GM21381 (cell line): ENCODE measurements around the gene NEK1.
A peak's percentile ranks its signal among the peaks of the same experiment; 100 is the strongest.

Experiments used
- ATAC-seq: cut with Tn5 transposase; IDR thresholded peaks from one replicate; pipeline ENCODE4 v1.9.1; 2021; ENCODE audit warnings: mild to moderate bottlenecking, moderate library complexity; ENCODE audit not compliant: unreplicated experiment

Gene NEK1

DNA sequence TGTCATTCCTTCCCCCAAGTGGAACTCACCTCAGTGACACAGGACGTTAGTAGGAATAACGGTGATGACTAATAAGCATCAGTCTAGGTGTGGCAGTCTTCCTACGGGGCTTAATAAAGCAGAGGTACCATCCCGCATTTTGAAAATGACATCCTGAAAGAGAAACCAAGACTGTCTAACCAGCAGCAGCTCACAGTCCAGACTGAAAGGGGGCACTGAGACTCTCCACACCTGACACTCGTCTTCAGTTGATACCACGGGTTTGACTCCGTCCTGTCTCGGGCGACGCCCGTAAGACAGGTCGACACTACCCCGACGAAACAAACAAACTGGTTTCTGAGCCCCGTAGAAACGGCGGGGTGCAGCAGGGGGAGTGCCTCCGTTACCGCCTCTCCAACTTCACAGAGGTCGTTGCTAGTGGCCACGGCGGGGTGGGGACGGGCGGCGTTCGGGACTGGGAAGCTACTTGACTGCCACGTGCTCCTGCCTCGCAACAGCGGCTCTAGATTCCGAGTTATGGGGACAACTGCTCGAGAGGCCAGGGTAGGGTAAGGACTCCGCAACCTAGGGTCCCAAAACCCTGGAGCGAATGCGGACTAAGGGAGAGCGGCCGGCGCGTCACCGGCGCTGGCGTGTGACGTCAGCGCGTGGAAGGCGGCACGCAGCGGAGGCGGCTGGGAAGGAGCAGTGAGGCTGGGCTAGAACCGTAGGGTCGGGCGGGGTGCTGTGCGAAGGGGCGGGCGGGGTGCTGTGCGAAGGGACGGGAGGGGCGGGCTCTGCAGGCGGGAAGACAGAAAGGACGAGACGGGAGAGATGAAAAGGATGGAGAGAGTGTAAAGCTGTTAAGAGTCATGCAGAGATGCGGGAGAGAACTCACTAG is at the start of gene NEK1:
Gene NEK1 (minus strand): TSS at position 593 of the 880 bp plus-strand sequence. CDS start 9,953 bp downstream, outside the sequence.
- ATAC-seq = peak; percentile 93

DNA sequence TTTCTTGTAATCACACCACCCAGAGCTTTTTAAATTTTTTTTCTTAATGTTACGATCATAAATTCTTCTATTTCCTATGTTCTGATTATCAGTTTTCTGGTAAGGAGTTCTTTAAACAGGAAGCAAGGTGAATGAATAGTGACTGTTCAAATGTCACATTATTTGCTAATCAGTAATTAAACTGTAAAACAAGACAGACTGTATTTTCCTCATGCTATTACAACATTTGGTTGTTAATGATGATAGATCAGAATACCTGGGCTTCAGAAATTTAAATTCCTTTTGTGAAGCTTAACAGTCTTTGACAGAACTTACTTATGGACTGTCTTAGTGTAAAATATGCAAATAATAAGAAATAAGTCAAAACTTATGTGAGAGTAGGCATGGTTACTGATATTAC is 49.4 kb upstream of the NEK1 start:
- no peak for ATAC-seq

DNA sequence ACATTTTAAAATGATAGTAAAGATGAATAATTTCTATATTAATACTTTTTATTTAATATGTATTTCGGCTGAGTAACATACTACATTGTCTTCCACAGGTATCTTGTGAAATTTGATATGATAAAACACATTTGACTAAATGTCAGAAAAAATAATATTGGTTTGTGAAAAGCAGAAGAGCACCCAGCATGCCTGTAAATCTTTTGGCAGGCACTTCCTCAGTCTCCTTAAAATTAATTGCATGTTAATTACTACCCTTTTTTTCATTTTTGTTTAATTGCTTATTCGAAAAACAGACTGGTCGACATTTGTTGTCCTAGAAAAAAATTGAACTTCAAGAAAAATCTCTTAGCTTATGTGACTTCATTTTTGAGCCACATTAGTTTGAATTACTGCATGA is 48.5 kb upstream of the NEK1 start:
- ATAC-seq = no peak

DNA sequence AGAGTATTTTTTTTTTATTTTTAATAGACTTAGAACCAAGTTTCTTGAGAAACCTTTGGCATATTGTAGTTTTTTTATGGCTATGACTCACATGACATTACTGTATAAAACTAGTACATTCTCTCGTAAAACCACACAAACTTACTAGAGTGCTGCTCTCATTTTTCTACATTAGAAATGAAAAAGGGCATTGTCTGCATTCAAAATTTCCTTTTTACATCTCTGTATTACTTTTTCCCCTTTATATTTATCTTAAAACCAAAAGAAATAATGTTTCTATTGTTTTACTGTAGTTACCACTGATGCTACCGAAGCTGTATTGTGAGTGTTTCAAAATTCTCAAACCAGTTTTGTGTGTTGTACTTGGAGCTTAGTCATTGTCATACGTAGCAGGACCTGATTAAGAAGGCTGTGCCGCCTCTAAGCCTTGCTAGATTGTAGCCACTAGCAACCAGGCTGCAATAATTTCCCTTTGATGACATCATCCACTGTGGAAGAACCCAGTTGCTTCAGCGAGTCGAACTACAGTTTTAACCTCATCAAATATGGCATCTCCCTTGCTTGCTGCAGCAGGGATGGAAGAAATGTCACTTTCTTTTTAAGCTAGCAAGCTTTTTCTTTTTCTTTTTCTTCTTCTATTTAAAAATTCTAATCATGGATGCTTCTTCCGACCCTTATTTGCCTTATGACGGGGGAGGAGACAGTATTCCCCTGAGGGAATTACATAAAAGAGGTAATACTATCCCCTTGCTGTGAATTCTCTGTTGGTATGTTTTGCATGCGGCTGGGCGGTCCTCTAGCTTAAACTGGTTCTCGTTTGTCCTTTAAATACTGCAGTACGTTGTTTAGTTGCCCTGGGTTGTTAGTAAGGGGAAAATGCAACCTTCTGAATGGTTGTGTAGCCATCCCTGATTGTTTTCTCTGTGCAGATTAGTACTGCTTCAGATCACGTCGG is 47.6 kb upstream of the NEK1 start:
- ATAC-seq = peak; percentile 97

GRCh38 chr4:169658975-169659715 is 46.8 kb upstream of the NEK1 start:
- no peak for ATAC-seq

DNA sequence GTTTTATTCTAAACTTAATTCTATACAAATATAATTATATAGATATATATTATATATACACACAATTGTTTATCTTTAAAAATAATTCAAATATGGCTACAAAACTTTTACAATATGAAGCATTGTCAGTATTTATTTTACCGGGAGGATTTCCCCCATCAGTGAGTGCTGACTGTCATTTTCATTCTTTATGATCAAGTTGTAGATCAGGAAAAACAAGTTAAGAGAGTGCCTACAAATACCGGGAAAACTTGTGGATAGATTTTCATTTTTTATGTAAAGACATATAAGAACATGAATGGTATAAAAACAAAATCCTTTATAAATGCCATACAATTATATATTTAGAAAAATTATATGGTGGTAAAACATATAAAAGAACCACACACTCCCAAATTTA is 45.8 kb upstream of the NEK1 start:
- ATAC-seq = no peak

DNA sequence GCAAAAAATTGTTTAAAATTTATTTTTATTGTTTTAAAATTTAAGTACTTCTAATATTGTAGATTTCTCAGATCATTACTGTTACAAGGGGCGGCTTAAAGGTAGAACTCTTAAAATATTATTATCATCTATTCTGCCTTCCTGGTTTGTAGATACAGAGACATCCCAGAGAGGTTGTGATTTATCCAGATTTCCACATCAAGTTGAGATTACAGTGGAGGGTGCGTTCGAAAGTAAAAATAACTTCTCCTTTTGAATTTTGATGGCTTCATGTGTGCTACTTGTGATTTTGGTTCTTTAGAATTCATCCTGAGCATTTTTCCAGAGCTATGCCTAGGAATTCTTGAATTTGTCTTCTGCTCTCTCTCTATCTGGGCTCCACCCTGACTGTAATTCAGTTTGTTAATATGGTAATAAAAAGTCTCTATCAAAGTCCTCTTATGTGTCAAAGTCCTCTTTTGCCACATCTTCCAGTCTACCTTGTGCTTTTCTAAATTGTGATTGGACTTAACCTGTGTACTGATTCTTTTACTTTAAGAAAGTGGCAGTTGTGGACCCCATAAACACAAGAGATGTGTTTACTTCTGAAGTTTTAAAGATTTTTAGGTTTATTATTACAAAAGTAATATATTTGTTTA is 45.2 kb upstream of the NEK1 start:
- no peak for ATAC-seq

GRCh38 chr4:169655401-169655800 is 43.0 kb upstream of the NEK1 start:
- ATAC-seq = no peak

DNA sequence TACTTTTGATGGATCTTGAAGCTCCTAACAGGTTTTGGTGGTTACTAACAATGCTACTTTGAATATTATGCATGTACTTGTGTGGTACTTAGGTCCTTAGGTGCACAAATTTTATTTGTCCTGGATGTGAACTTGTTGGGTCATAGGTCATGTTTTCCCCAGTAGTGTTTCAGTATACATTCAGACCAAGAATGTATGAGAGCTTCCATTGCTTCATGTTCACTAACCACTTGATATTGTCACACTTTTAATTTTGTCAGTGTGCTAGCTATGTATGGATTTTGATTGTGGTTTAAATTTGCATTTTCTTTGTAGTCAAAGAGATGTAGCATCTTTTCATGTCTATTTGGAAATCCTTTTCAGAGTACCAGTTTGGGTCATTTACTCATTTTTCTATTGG is 40.2 kb upstream of the NEK1 start:
- no peak for ATAC-seq

DNA sequence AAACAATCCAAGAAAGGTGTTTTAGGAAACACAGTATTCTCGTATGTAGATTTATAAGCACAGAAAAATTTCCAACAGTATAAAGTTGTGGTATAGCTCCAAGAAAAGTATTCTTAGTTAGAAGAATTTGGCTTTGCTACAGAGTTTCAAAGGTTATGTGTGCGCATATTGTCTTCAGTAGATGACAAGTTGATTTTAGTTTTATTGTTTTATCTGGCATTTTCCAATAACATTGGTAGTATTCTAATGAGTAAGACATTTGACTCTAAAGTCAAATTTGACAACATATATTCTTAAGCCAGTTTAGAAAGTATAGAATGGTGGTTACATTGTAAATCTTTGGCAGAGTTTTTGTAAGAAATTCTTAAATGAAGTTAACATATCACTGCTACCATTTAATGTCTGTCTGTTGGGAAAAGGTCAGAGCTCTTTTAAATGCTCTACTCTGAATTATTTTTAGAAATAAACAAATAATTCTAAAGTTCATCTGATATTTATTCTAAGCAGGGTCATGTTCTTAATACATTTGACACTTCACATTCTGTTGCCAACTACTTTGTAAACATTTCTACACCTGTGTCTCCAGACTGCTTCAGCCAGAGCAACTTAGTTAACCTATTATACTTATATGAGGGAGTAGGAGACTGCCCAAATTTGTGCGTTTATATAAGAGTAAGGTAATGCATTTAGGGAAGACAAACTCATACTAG is 38.0 kb upstream of the NEK1 start:
- ATAC-seq = no peak

DNA sequence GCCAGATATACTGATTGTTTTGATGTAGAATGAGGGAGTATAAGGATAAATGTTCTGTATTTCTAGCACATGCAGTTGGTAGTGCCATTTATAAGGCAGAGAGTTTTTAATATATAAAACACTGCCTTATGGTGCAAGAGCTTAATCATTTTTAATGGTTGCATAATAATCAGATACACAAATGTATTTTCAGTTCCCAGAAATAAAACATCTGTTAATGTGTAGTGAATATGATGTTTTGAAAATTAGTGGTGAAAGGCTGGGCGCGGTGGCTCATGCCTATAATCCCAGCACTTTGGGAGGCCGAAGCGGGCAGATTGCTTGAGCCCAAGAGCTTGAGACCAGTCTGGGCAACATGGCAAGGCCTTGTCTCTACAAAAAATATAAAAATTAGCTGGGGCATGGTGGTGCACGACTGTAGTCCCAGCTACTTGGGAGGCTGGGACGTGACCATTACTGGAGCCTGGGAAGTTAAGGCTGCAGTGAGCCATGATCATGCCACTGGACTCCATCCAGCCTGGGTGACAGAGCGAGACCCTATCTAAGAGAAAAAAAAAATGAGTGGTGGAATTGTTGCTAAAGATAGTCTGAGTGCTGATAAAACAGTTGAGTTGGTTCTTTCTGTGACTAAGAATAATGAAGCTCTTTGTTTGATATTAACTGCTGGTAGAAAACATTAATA is 37.3 kb upstream of the NEK1 start:
- ATAC-seq = no peak

DNA sequence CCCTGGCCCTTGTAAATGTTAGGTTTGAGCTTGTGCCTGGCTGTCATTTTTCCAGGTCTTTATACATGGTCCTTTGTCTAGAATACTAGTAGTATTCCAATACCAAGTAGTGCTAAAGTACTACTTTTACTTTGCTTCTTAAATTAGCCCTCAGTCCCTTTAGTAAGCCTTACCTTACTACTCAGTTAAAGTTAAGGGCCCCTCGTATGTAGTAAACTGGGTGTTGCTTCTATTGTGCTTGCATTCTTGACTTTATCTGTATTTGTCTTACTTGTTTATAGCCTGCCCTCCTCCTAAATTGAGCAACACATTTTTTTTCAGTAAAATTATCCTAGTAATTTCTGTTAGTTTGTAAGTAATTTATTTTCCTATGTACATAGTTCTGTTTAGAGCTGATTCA is 33.2 kb upstream of the NEK1 start:
- no peak for ATAC-seq

GRCh38 chr4:169644802-169645201 is 32.4 kb upstream of the NEK1 start:
- no peak for ATAC-seq

GRCh38 chr4:169640261-169640870 is 28.0 kb upstream of the NEK1 start:
- ATAC-seq = no peak

DNA sequence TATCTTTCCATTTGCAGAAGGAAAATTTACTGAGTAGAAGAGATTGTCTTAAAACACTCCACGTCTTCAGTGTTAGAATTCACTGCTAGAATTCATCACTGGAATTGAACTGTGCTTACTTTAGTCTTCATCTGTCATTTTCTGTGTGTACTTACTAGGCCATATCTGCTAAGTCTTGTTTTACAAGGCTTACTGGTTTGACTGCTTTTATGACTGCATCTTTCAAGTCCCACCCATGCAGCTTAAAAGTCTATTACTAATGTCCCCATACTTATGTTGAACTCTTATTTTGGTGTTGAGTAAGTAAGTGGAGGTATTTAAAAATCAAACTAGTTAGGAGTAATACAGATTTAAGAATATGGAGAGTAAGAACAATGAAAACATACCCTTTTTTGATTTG is 22.6 kb upstream of the NEK1 start:
- ATAC-seq = no peak

DNA sequence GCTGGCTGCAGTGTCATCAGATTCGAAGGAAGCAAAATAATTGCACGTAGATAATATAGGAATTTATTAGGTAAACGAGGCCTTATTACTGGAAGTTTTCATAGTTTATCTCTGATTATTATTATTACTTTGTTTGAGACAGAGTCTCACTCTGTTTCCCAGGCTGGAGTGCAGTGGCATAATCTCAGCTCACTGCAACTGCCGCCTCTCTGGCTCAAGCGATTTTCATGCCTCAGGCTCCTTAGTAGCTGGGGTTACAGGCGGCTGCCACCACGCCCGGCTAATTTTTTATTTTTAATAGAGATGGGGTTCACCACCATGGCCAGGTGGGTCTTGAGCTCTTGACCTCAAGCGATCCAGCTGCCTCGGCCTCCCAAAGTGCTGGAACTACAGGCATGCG is 20.5 kb upstream of the NEK1 start:
- no peak for ATAC-seq

- no peak for ATAC-seq
Measured at GRCh38 chr4:169630069-169630468, 17.7 kb upstream of the NEK1 start.

DNA sequence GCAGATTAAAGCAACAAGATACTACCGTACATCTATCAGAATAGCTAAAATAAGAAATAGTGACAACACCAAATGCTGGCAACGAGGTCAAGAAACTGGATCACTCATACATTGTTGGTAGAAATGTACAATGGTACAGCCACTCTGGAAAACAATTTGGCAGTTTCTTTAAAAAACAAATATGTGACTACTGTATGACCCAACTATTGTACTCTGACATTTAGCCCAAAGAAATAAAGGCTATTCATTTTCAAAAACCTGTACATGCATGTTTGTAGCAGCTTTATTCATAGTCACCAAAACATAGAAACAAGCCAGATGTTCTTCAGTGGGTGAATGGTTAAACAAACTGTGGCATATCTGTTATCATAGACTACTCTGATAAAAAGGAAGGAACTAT is 16.2 kb upstream of the NEK1 start:
- no peak for ATAC-seq

DNA sequence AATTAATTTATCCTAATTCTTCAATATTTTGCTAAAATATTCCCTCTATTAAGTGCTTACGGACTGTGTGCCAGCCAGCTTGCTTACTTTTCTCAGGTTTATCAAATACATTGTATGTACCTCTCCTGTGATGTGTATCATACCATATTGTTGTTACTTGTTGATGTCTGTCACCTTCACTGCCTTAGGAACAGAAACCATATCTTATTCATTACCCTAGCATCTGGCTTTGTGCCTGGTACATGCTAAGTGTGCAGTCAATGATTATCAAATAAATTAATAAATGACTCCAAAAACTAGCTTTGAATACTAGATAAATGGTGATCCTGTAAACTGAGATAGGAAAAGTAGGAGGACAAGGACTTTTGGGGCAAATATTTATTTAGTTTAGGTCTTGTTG is 14.9 kb upstream of the NEK1 start:
- ATAC-seq = peak; percentile 65
